Stimulated activated naive CD4-positive, alpha-beta T cell (primary cell): ENCODE data around the gene ITSN1.

Experiments
- DNase-seq, 6 experiments: peaks; one replicate each; lab custom pipeline; 2025; lab: John Stamatoyannopoulos, UW

Gene ITSN1

GRCh38 chr21:33731447-33731846, 89.1 kb downstream of the ITSN1 start:
- no peak for DNase-seq

- no peak for DNase-seq
Observed at GRCh38 chr21:33732038-33732437, 89.7 kb downstream of the ITSN1 start.

- no peak for DNase-seq
Observed at GRCh38 chr21:33733601-33734000, 91.3 kb downstream of the ITSN1 start.

- no peak for DNase-seq
Observed at GRCh38 chr21:33734291-33734690, 92.0 kb downstream of the ITSN1 start.

- DNase-seq: no peak
Observed at GRCh38 chr21:33734818-33735217, 92.5 kb downstream of the ITSN1 start.

GRCh38 chr21:33736569-33736968, 94.3 kb downstream of the ITSN1 start:
- no peak for DNase-seq

- DNase-seq: no peak
Observed at GRCh38 chr21:33739701-33740100, 97.4 kb downstream of the ITSN1 start.

- DNase-seq: no peak
Observed at GRCh38 chr21:33747420-33747819, 105.1 kb downstream of the ITSN1 start.

GRCh38 chr21:33748903-33749302, 106.6 kb downstream of the ITSN1 start:
- DNase-seq: no peak

GRCh38 chr21:33750017-33750416, 107.7 kb downstream of the ITSN1 start:
- no peak for DNase-seq

- no peak for DNase-seq
Observed at GRCh38 chr21:33751120-33751519, 108.8 kb downstream of the ITSN1 start.

GRCh38 chr21:33751533-33751932, 109.2 kb downstream of the ITSN1 start:
- no peak for DNase-seq

- DNase-seq: no peak
Observed at GRCh38 chr21:33752260-33752659, 110.0 kb downstream of the ITSN1 start.

- DNase-seq: no peak
Observed at GRCh38 chr21:33753886-33754285, 111.6 kb downstream of the ITSN1 start.

- DNase-seq: no peak
Observed at GRCh38 chr21:33754481-33754880, 112.2 kb downstream of the ITSN1 start.

GRCh38 chr21:33755354-33755753, 113.1 kb downstream of the ITSN1 start:
- no peak for DNase-seq

- DNase-seq: no peak
Observed at GRCh38 chr21:33760641-33761440, 118.5 kb downstream of the ITSN1 start.

GRCh38 chr21:33761441-33762036, 119.2 kb downstream of the ITSN1 start:
- DNase-seq: no peak

- DNase-seq: no peak
Observed at GRCh38 chr21:33762803-33763581, 120.7 kb downstream of the ITSN1 start.

- DNase-seq: no peak
Observed at GRCh38 chr21:33763582-33763899, 121.2 kb downstream of the ITSN1 start.

- no peak for DNase-seq
Observed at GRCh38 chr21:33767236-33767635, 124.9 kb downstream of the ITSN1 start.

GRCh38 chr21:33767960-33768359, 125.7 kb downstream of the ITSN1 start:
- no peak for DNase-seq

GRCh38 chr21:33769057-33769456, 126.8 kb downstream of the ITSN1 start:
- DNase-seq: no peak
